22Rv1 (cell line): ENCODE data around the gene REG3G.

Experiments
- CTCF ChIP-seq: fragments of 450-650 bp; IDR thresholded peaks from 2 replicates; pipeline ENCODE4 v1.5.1; 2017; ENCODE audit warnings: mild to moderate bottlenecking
- ZFX ChIP-seq: fragments of 450-650 bp; IDR thresholded peaks from 2 replicates; pipeline ENCODE4 v1.6.1; 2017; ENCODE audit warnings: antibody characterized with exemption, borderline replicate concordance

- TF ChIP-seq CTCF (no peak), ZFX (no peak)
These were observed 39.7 kb downstream of the REG3G start for GRCh38 chr2:79065201-79065600.
